CD4-positive, alpha-beta memory T cell (primary cell): ENCODE data around the gene CEP78. TPM values are rescaled to one million over a fixed set of nuclear protein-coding genes. Genes with fewer than 3 reads are reported as not detected.
"Not testable (repeated sequence)": the region's sequence is repeated elsewhere in the genome, so short reads cannot be mapped to it uniquely, and the experiment has no call there.

Source experiments
- CTCF ChIA-PET: fragments of 350-600 bp; sonication (Branson Sonifier 250); formaldehyde crosslinking; loops from one replicate; lab custom pipeline; 2021; ENCODE audit warnings: inconsistent platforms; ENCODE audit not compliant: partially characterized antibody; lab: Charles Lee
- POLR2A ChIA-PET: fragments of 350-600 bp; sonication (Branson Sonifier 250); formaldehyde crosslinking; loops from one replicate; lab custom pipeline; 2021; ENCODE audit not compliant: partially characterized antibody; lab: Charles Lee
- DNase-seq, 5 donors: peaks; one replicate each; pipeline versions ENCODE4 v3.0.0 to v3.0.0-alpha.2; 2020 to 2022; ENCODE audit warnings: mixed read lengths in 1 of 5
- H3K27ac ChIP-seq: one replicate; pipeline ENCODE4 v1.7.0; 2013; ENCODE audit warnings: low read depth, low read length
- H3K27me3 ChIP-seq: 2 replicates; pipeline ENCODE4 v1.7.0; 2013; ENCODE audit warnings: mild to moderate bottlenecking, low read length, moderate library complexity; ENCODE audit not compliant: insufficient read depth
- H3K36me3 ChIP-seq: 2 replicates; pipeline ENCODE4 v1.7.0; 2013; ENCODE audit warnings: mild to moderate bottlenecking, low read length, moderate library complexity; ENCODE audit not compliant: insufficient read depth
- H3K4me1 ChIP-seq: 2 replicates; pipeline ENCODE4 v1.7.0; 2013; ENCODE audit warnings: mild to moderate bottlenecking, low read length, moderate library complexity; ENCODE audit not compliant: insufficient read depth
- H3K4me3 ChIP-seq, 2 donors: one replicate each; pipeline ENCODE4 v1.7.0; 2013; ENCODE audit warnings: low read length in 2 of 2, mild to moderate bottlenecking in 1 of 2
- H3K9me3 ChIP-seq, 2 donors: one replicate each; pipeline ENCODE4 v1.7.0; 2013; ENCODE audit warnings: low read length in 2 of 2, control low read depth in 1 of 2; ENCODE audit not compliant: control insufficient read depth in 1 of 2
- H3K27ac Mint-ChIP-seq, 7 donors: one replicate each; pipeline ENCODE4 v1.8.0; 2020 to 2021; ENCODE audit warnings: mixed read lengths in 7 of 7, mild to moderate bottlenecking in 6 of 7, inconsistent platforms in 3 of 7, moderate library complexity in 3 of 7
- H3K27me3 Mint-ChIP-seq, 2 donors: one replicate each; pipeline ENCODE4 v1.8.0; 2020 to 2021; ENCODE audit warnings: mixed read lengths in 2 of 2
- H3K36me3 Mint-ChIP-seq, 2 donors: one replicate each; pipeline ENCODE4 v1.8.0; 2020 to 2021; ENCODE audit warnings: mixed read lengths in 2 of 2, inconsistent platforms in 1 of 2, mild to moderate bottlenecking in 1 of 2
- H3K4me1 Mint-ChIP-seq, 4 donors: one replicate each; pipeline ENCODE4 v1.8.0; 2020 to 2021; ENCODE audit warnings: mixed read lengths in 4 of 4, mild to moderate bottlenecking in 1 of 4
- H3K4me3 Mint-ChIP-seq, 8 donors: one replicate each; pipeline ENCODE4 v1.8.0; 2020 to 2021; ENCODE audit warnings: mixed read lengths in 8 of 8, mild to moderate bottlenecking in 7 of 8, moderate library complexity in 6 of 8, inconsistent platforms in 3 of 8
- H3K9me3 Mint-ChIP-seq, 8 donors: one replicate each; pipeline ENCODE4 v1.8.0; 2020 to 2021; ENCODE audit warnings: mixed read lengths in 8 of 8, mild to moderate bottlenecking in 5 of 8, inconsistent platforms in 3 of 8, moderate library complexity in 1 of 8
- intact Hi-C: fragments of 100-400 bp; cut with micrococcal nuclease; formaldehyde crosslinking; loops from one replicate; pipeline ENCODE4 v1.15.1; 2023
- polyA plus RNA-seq, 2 donors: library from polyadenylated mRNA; unstranded; fragments of 300-500 nt; fragmentation: Illumina TruSeq; gene quantifications; one replicate each; pipeline ENCODE4 v1.2.3, GENCODE V29; 2021
- total RNA-seq, 2 experiments: library from RNA; stranded (reverse); gene quantifications; one replicate each; pipeline ENCODE4 v1.2.3, GENCODE V29; 2021

Gene CEP78
- total and polyA plus RNA-seq, 4 experiments from 2014 or later: 13.7 to 27.6 (median 20.7) TPM

DNA sequence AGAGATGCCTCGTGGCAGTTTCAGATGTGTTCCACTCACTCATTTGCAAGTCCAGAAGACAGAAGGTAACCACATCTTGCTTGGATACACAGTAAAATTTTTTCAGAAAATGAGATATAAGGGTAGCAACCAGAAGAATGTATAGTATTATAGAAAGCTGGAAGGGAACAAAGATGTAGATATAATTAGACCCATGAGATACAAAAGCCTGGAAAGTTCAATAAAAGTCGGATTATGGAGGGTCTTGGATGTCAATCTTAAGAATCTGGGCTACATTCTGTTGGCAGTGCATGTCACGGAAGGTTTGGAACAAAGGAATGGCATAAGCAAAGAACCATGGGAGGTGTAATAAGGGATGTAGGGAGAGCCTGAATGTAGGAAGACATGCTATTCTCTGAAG lies 5.1 kb upstream of the CEP78 start:
- intact Hi-C loops: no loop called here

DNA sequence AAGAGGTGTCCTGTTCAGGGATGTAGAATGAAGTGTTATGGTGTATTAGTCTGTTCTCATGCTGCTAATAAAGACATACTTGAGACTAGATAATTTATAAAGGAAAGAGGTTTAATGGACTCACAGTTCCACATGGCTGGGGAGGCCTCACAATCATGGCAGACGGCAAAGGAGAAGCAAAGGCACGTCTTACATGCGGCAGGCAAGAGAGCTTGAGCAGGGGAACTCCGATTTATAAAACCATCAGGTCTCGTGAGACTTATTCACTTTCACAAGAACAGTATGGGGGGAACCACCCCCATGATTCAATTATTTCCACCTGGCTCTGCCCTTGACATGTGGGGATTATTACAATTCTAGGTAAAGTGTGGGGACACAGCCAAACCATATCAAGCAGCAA lies 3.4 kb upstream of the CEP78 start:
- intact Hi-C loops, DNase-seq, H3K27me3 Mint-ChIP-seq, POLR2A ChIA-PET, CTCF ChIA-PET, H3K27ac ChIP-seq, H3K36me3 ChIP-seq, H3K27me3 ChIP-seq, H3K9me3 ChIP-seq, H3K4me3 Mint-ChIP-seq, H3K9me3 Mint-ChIP-seq, H3K4me3 ChIP-seq, H3K27ac Mint-ChIP-seq: not testable (repeated sequence)
- peaks cover 9 to 14% (median 11%) of the 10 kb centered on the region in 4 donors for H3K4me1 Mint-ChIP-seq
- H3K4me1 ChIP-seq: peaks cover 18% of the 10 kb centered on the region
- peaks cover 4 to 10% of the 10 kb centered on the region in 2 donors for H3K36me3 Mint-ChIP-seq

More for the DNA sequence above, 5.1 kb upstream of the CEP78 start:
- Histone ChIP-seq H3K36me3 (no peaks in the 10 kb centered on the region), H3K4me3 (no peak overlapping the region), H3K4me1 (peaks cover 8% of the 10 kb centered on the region), H3K27me3 (no peaks in the 10 kb centered on the region), H3K27ac (no peak overlapping the region), H3K9me3 (no peaks in the 10 kb centered on the region)
- Mint-ChIP-seq H3K27me3 (peaks cover 0 to 2% of the 10 kb centered on the region in 2 donors), H3K4me3 (no peak overlapping the region), H3K4me1 (peaks cover 2 to 8% (median 4%) of the 10 kb centered on the region in 4 donors), H3K27ac (no peak overlapping the region), H3K36me3 (peaks cover 4 to 5% of the 10 kb centered on the region in 2 donors), H3K9me3 (no peaks in the 10 kb centered on the region)
- POLR2A ChIA-PET: no interaction called here
- DNase-seq: no peak
- CTCF ChIA-PET: no interaction called here

DNA sequence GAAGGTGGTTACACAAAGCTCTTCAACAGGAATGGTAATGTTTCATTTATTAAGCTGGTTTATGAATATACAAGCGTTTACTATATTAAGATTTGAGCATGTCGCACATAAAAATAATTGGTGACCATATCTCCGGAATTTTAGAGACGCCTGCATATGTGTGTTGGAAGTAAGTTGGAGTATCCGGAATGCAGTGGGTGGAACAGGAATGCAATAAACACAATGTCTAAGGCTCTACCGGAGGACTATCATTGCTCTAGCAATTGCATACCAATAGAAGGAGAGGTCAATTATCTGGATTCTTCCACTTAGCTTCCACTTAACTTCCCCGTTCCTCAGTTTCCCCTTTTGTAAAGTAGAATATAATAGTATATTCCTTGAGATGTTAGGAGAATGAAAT lies 1.1 kb upstream of the CEP78 start:
- CTCF ChIA-PET: interaction anchor here (1.0 to 1.3 kb wide), 2 partner anchors 200 to 259 kb away, joined by 3 read pairs; no protein-coding TSS in a partner anchor

DNA sequence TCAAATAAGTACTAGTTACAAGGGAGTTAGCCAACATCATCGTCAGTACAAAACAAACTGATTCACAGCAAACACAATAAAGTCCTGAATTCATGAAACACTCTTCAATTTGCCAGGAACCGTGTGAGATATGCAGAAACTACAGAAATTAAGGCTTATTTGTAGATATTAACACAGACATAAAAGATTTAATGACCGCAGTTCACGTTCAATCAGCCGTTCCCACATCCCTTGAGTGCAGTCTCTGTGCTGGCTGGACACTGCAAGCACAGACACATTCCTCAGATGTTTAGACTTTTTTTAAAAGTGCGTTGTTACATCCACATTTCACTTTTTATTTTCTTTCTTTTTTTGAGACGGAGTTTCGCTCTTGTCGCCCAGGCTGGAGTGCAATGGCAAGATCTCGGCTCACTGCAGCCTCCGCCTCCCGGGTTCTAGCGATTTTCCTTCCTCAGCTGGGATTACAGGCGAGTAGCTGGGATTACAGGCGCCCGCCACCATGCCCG lies 566 bp upstream of the CEP78 start:
- peak overlapping the region; percentile 37 to 89 for H3K4me3 ChIP-seq
- intact Hi-C loops: loop anchor here (1.0 kb wide), 2 partner anchors 34 to 1058 kb away; partner anchors contain the start of gene VPS13A
- CTCF ChIA-PET: interaction anchor here (1.0 to 1.2 kb wide), 3 partner anchors 27 to 200 kb away, joined by 3 to 4 read pairs (median 3); no protein-coding TSS in a partner anchor
- Mint-ChIP-seq H3K27ac (peak overlapping the region; percentile 88 to 99 (median 96)), H3K27me3 (no peaks in the 10 kb centered on the region), H3K4me1 (peaks cover 30 to 32% (median 31%) of the 10 kb centered on the region in 4 donors), H3K36me3 (peaks cover 6 to 14% of the 10 kb centered on the region in 2 donors), H3K4me3 (peak overlapping the region in 2 of 8 donors; percentile 97 to 98), H3K9me3 (no peaks in the 10 kb centered on the region)
- no peaks in the 10 kb centered on the region for H3K27me3 ChIP-seq
- peaks cover 40% of the 10 kb centered on the region for H3K4me1 ChIP-seq
- peak overlapping the region; percentile 81 for H3K27ac ChIP-seq
- DNase-seq: no peak
- POLR2A ChIA-PET: interaction anchor here (0.7 to 3.2 kb wide), 8 partner anchors 11 to 477 kb away, joined by 3 to 13 read pairs (median 4); partner anchors contain the start of gene PSAT1
- H3K9me3 ChIP-seq: no peaks in the 10 kb centered on the region
- no peaks in the 10 kb centered on the region for H3K36me3 ChIP-seq

More for the DNA sequence above, 1.1 kb upstream of the CEP78 start:
- Histone ChIP-seq H3K36me3 (no peaks in the 10 kb centered on the region), H3K4me1 (peaks cover 40% of the 10 kb centered on the region), H3K27ac (no peak overlapping the region), H3K27me3 (no peaks in the 10 kb centered on the region), H3K4me3 (no peak overlapping the region), H3K9me3 (no peaks in the 10 kb centered on the region)
- Mint-ChIP-seq H3K27me3 (no peaks in the 10 kb centered on the region), H3K27ac (peak overlapping the region in 6 of 7 donors; percentile 39 to 99 (median 92)), H3K4me3 (peak overlapping the region in 2 of 8 donors; percentile 97 to 98), H3K36me3 (peaks cover 4 to 12% of the 10 kb centered on the region in 2 donors), H3K4me1 (peaks cover 30 to 32% (median 30%) of the 10 kb centered on the region in 4 donors), H3K9me3 (no peaks in the 10 kb centered on the region)
- no peak for DNase-seq
- POLR2A ChIA-PET: interaction anchor here (0.6 to 3.2 kb wide), 5 partner anchors 10 to 477 kb away, joined by 3 to 13 read pairs (median 4); partner anchors contain the start of gene PSAT1
- intact Hi-C loops: loop anchor here (1.0 kb wide), 2 partner anchors 34 to 1058 kb away; partner anchors contain the start of gene VPS13A

DNA sequence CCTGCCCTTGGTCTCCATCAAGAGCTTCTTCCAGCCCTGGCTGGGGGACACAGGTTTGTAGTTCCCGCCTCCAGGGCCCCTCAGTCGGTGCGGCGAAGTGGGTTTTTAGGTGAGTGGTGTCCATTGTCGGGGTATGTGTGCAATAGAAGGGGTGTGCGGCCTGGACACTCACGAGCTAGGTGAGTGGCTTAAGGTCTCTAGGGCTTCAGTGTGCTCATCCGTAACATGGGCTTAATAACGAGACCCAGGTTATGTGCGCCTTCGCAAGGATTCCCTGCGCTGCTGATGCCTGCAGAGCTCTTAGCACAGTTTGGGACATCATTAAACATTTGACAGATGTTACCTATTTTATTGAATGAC lies 656 bp downstream of the CEP78 start:
- no peaks in the 10 kb centered on the region for H3K36me3 ChIP-seq
- Mint-ChIP-seq H3K4me3 (peak overlapping the region in 3 of 8 donors; percentile 92 to 98 (median 97)), H3K4me1 (peaks cover 33 to 40% (median 34%) of the 10 kb centered on the region in 4 donors), H3K27me3 (no peaks in the 10 kb centered on the region), H3K36me3 (peaks cover 7 to 20% of the 10 kb centered on the region in 2 donors), H3K27ac (peak overlapping the region; percentile 88 to 97 (median 92)), H3K9me3 (no peaks in the 10 kb centered on the region)
- H3K27me3 ChIP-seq: no peaks in the 10 kb centered on the region
- H3K4me1 ChIP-seq: peaks cover 40% of the 10 kb centered on the region
- H3K4me3 ChIP-seq: peak overlapping the region; percentile 37 to 89
- CTCF ChIA-PET: interaction anchor here (0.8 to 1.2 kb wide), 3 partner anchors 25 to 201 kb away, joined by 3 to 5 read pairs (median 3); no protein-coding TSS in a partner anchor
- H3K27ac ChIP-seq: peak overlapping the region; percentile 81
- POLR2A ChIA-PET: interaction anchor here (1.0 to 3.2 kb wide), 9 partner anchors 12 to 161 kb away, joined by 3 to 13 read pairs (median 4); partner anchors contain the start of gene PSAT1
- intact Hi-C loops: loop anchor here (1.0 to 2.0 kb wide), 2 partner anchors 60 to 204 kb away; partner anchors contain the start of gene PSAT1
- H3K9me3 ChIP-seq: no peaks in the 10 kb centered on the region
- peak in 1 of 5 donors; percentile 13 for DNase-seq

DNA sequence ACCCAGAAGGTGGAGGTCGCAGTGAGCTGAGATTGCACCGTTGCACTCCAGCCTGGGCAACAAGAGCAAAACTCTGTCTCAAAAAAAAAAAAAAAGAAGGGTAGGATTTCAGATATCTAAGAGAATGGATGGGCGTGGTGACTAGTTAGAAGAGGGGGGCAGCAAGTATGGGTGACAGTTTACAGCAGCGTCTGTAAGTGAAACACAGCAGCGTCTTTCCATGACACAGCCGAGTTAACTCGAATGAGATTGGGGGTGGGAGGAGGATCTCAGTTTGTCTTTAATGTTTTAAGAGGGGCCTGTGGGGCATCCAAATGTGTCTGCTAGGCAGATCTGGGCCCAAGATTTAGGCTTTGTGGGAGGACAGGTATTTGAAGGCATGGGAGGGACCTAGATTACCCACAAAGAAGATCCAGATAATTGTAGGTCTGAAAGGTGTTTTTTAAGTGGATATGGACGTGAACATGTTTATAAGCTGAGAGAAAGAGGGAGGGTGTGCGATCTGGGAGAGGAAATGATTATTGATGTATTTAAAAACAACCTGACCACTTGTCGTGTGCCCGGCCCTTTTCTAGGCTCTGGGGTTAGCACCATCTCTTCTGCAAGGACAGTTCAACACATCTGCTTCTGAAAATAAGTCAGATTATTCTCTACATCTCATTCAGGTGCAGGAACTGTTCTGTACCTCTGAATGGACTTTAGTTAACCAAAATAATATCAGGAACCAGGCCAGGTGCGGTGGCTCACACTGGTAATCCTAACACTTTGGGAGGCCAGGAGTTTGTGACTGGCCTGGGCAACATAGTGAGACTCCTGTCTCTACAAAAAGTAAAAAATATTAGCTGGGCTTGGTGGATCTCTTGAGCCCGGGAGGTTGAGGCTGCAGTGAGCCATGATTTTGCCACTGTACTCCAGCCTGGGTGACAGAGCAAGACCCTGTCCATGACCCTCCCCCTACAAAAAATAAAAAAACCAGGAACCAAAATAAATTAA lies 2.5 kb downstream of the CEP78 start:
- no peaks in the 10 kb centered on the region for H3K36me3 ChIP-seq
- intact Hi-C loops: no loop called here
- Mint-ChIP-seq H3K27me3 (no peaks in the 10 kb centered on the region), H3K36me3 (peaks cover 7 to 20% of the 10 kb centered on the region in 2 donors), H3K4me3 (peak overlapping the region; percentile 45 to 80 (median 69)), H3K4me1 (peaks cover 41 to 52% (median 43%) of the 10 kb centered on the region in 4 donors), H3K9me3 (no peaks in the 10 kb centered on the region), H3K27ac (peak overlapping the region in 6 of 7 donors; percentile 8 to 86 (median 68))
- H3K9me3 ChIP-seq: no peaks in the 10 kb centered on the region
- no peak for DNase-seq
- H3K4me3 ChIP-seq: no peak overlapping the region
- CTCF ChIA-PET: interaction anchor here (0.6 to 1.2 kb wide), 3 partner anchors 18 to 72 kb away, joined by 3 to 4 read pairs (median 3); no protein-coding TSS in a partner anchor
- no peaks in the 10 kb centered on the region for H3K27me3 ChIP-seq
- H3K27ac ChIP-seq: no peak overlapping the region
- H3K4me1 ChIP-seq: peaks cover 47% of the 10 kb centered on the region
- POLR2A ChIA-PET: interaction anchor here (2.6 to 3.2 kb wide), 2 partner anchors 37 to 58 kb away, joined by 11 to 13 read pairs; partner anchors contain the start of gene PSAT1
